ENCODE data around the gene TIMM22. TPM values are rescaled to one million over a fixed set of nuclear protein-coding genes. Genes with fewer than 3 reads are reported as not detected.

The TIMM22 gene
- total and polyA plus RNA-seq, 2 of the 13 experiments (the other 11 are each of a cell fraction or from before 2014, with no cell fraction given): 6.2 to 15.5 TPM

GRCh38 chr17:976312-976711, 20.6 kb upstream of the TIMM22 start:
- no peak overlapping the region for H3K9ac ChIP-seq (ENCODE audit: insufficient read depth, low read depth, low read length)
- WGBS (ENCODE audit: low lambda C conversion rate): 95% methylated on average over 6 of the region's 6 CpGs
- H3K36me3 ChIP-seq (replicated peaks in 1 of 2; ENCODE audit: control insufficient read depth in 1 of 2, insufficient read depth in 2 of 2, low read length in 2 of 2): no peaks in the 10 kb centered on the region
- in situ Hi-C loops (cut with HindIII; ENCODE audit: extremely low pct_ligation_motif_present, low pct_unique_long_range_greater_than_20kb): no loop called here
- H3K4me3 ChIP-seq (replicated peaks in 1 of 3; ENCODE audit: insufficient read depth in 1 of 3, low read depth in 2 of 3, low read length in 3 of 3): no peak overlapping the region
- BruUV-seq (replicated peaks): no TSS peak
- no peak for DNase-seq (ENCODE audit: low spot score)
- no peaks in the 10 kb centered on the region for H4K20me1 ChIP-seq (ENCODE audit: insufficient read depth, low read length)
- H3K79me2 ChIP-seq (ENCODE audit: insufficient read depth, low read length): peaks cover 52% of the 10 kb centered on the region
- ATAC-seq: no peak
- H3K27me3 ChIP-seq (ENCODE audit: control insufficient read depth in 1 of 2, insufficient read depth in 2 of 2, low read length in 2 of 2): no peaks in the 10 kb centered on the region
- no peak overlapping the region for H3K27ac ChIP-seq (ENCODE audit: extremely low read length, insufficient read depth, low read length)
- CTCF ChIA-PET (ENCODE audit: low intra/inter-chr PET ratio, low total read pairs): no interaction called here
- no peak for TF ChIP-seq ZNF616 (CRISPR knock-in tag; IDR thresholded peaks at IDR 0.05; ENCODE audit: low read depth)
- no peak for TF ChIP-seq LCORL (IDR thresholded peaks at IDR 0.05)
- TF ChIP-seq LCORL (CRISPR knock-in tag; IDR thresholded peaks at IDR 0.05): no peak
- TF ChIP-seq SP1 (IDR thresholded peaks at IDR 0.05): no peak
- no peak for TF ChIP-seq SP1 (CRISPR knock-in tag; IDR thresholded peaks at IDR 0.05)
- TF ChIP-seq STAT5B (CRISPR knock-in tag; IDR thresholded peaks at IDR 0.05): no peak
- TF ChIP-seq ATF1 (CRISPR knock-in tag; IDR thresholded peaks at IDR 0.05): no peak
- no peak for TF ChIP-seq SAFB2 (CRISPR knock-in tag; IDR thresholded peaks at IDR 0.05; ENCODE audit: borderline replicate concordance, low read depth)
- TF ChIP-seq ZNF446 (CRISPR knock-in tag; IDR thresholded peaks at IDR 0.05): no peak
- TF ChIP-seq HMG20A (CRISPR knock-in tag; IDR thresholded peaks at IDR 0.05; ENCODE audit: borderline replicate concordance): no peak
- TF ChIP-seq GABPB1 (CRISPR knock-in tag; IDR thresholded peaks at IDR 0.05): no peak
- no peak for TF ChIP-seq ATF5 (CRISPR knock-in tag; IDR thresholded peaks at IDR 0.05; ENCODE audit: low read depth)
- TF ChIP-seq NR2F2 (IDR thresholded peaks at IDR 0.05; ENCODE audit: borderline replicate concordance, low read depth): no peak
- TF ChIP-seq KDM6A (CRISPR knock-in tag; IDR thresholded peaks at IDR 0.05; ENCODE audit: low read depth): no peak
- TF ChIP-seq YEATS2 (CRISPR knock-in tag; IDR thresholded peaks at IDR 0.05; ENCODE audit: borderline replicate concordance): no peak
- peaks cover 43% of the 10 kb centered on the region for H3K4me1 ChIP-seq (ENCODE audit: insufficient read depth, low read length)
- POLR2A ChIA-PET: interaction anchor here (0.9 to 1.2 kb wide), 2 partner anchors 10 to 41 kb away, joined by 3 read pairs; no protein-coding TSS in a partner anchor
- intact Hi-C loops (cut with micrococcal nuclease; ENCODE audit: unreplicated experiment): loop anchor here (5.0 kb wide), 1 partner anchor 39 kb away; no protein-coding TSS in a partner anchor
- no peaks in the 10 kb centered on the region for H3K9me3 ChIP-seq (ENCODE audit: low read length)
- H2AFZ ChIP-seq (ENCODE audit: low read length): no peak overlapping the region
- FAIRE-seq: no peak
- no peak overlapping the region; the same call in 1 of the 2 replicates for H3K4me2 ChIP-seq (ENCODE audit: low read depth, low read length)
